Heart left ventricle (tissue), 13 donors: ENCODE data around the gene ZNRD2.

Source experiments
- CTCF ChIP-seq, 12 donors: fragments of 200-600 bp; sonication (generic) in 4 of 12; IDR thresholded peaks; one replicate each; pipeline versions ENCODE4 v1.5.0 to v1.8.0; 2018 to 2022; ENCODE audit warnings: antibody characterized with exemption in 12 of 12, mild to moderate bottlenecking in 5 of 12
- POLR2A ChIP-seq, 2 donors: fragments of 450-650 bp; IDR thresholded peaks; one replicate each; pipeline ENCODE4 v1.6.1; 2017; ENCODE audit warnings: antibody characterized with exemption in 2 of 2, mild to moderate bottlenecking in 2 of 2, moderate library complexity in 2 of 2
- donor health status: ischemic (EF 13 %, LVEDD 7.1; RV severe dilation, severe dysfunction).
- donor health status: DM: no; HTN: yes; CAD: no.
- donor health status: DM: no; HTN: no; CAD: no.
- donor health status: ischemic (EF 25% LVEDD 6.9; RV normal size, moderate dysfunction).
- donor health status: ischemic (EF 25% LVEDD 5.7; RV mildly dilated, moderate dysfunction).
- donor health status: ischemic (EF 35%, LVEDD 5.7; RV mildly dilated, moderate dysfunction).
- donor health status: nonischemic (EF 11% LVEDD 7.7; RV severe dilation, severe dysfunction).
- donor health status: DM: yes; HTN: yes; CAD: no.
- donor health status: PGD.
- donor health status: ischemic (EF 29% LVEDD 5.4; RV normal size, mild dysfunction).
- donor health status: nonischemic (EF 23%, LVEDD 6.1; RV moderate dilation, normal function).

GRCh38 chr11:65617136-65617850 is 47.0 kb downstream of the ZNRD2 start:
- TF ChIP-seq CTCF (IDR thresholded peaks at IDR 0.05), result no peak
- TF ChIP-seq POLR2A (IDR thresholded peaks at IDR 0.05), result no peak
